ENCODE measurements around the gene GOLGA7B.

The GOLGA7B gene

DNA sequence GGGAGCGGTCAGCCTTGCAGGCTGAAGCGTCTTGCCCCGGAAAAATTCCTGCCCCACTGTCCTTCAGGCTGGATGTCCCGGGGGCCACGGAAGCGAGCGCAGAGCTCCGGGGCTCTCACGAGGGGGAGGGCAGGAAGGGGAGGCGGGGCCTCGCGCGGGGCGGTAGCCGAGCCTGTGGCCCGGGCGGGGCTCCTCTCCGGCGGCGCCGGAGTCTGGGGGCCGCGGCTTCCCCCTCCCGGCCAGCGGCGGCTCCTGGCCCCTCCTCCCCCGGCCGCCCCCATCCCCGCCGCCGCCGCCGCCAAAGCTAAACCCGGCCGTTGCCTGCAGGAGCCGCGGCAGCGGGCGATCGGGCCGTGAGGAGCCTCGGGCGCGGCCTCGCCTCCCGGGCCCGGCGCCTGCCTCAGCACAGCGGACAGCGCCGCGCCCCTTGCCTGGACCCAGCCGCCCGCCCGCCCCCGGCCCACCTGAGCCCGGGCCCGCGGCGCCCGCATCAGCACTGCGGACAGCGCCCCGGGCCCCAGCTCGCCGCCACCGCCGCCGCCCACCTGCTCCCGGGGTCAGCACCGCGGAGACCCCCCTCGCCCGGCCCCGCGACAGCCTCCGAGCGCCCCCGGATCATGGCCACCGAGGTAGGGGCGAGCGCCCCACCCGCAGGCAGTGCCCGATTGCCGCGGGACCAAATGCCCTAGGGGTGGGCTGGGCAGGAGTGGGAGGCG lies at the start of gene GOLGA7B:
Gene GOLGA7B, plus strand, starts transcription at position 157 of the 716 bp plus-strand sequence. Its CDS starts 461 bp downstream, at position 618.
- DNase-seq (ENCODE audit: low read depth in 2 of 2), result peak; percentile 21 to 62

DNA sequence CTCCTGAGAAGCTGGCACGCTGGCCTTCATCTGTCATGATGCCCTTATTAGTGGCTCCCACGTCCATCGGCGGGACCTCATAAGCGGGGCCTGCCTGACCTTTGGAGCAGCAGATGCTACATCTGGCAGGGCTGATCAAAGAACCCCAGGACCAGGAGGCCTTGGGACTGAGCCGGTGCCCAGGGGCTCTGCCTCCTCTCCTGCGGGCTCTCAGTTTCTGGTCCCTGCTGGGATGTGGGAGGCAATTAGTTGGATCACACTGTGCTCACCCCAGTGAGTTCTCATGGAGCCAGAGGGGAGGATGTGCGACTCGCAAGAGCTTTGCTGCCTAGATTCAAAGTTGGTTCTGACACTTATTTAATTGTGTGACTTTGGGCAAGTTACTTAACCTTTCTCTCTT lies 49.2 kb upstream of the GOLGA7B start:
- no peak for DNase-seq (ENCODE audit: low read depth in 2 of 2)

DNA sequence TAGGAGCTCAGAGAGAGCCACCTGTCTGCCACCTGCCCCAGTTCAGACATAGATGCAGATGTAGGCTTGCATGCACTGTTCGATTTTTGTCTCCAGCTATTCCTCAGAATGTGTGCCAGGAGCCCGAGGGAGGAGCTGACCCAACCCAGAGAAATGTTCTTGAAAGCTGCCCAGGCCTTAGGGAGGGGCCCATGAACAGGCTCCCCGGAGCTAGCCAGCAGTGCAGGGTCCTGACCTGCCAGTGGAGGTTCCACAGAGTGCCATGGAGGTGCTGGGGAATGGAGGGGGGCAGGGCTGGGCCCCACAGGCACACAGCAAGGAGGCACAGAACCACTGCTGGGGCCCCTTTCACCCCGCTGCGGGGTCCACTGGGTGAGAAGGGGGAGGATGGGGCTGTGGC lies 48.2 kb upstream of the GOLGA7B start:
- no peak for DNase-seq (ENCODE audit: low read depth in 2 of 2)

DNA sequence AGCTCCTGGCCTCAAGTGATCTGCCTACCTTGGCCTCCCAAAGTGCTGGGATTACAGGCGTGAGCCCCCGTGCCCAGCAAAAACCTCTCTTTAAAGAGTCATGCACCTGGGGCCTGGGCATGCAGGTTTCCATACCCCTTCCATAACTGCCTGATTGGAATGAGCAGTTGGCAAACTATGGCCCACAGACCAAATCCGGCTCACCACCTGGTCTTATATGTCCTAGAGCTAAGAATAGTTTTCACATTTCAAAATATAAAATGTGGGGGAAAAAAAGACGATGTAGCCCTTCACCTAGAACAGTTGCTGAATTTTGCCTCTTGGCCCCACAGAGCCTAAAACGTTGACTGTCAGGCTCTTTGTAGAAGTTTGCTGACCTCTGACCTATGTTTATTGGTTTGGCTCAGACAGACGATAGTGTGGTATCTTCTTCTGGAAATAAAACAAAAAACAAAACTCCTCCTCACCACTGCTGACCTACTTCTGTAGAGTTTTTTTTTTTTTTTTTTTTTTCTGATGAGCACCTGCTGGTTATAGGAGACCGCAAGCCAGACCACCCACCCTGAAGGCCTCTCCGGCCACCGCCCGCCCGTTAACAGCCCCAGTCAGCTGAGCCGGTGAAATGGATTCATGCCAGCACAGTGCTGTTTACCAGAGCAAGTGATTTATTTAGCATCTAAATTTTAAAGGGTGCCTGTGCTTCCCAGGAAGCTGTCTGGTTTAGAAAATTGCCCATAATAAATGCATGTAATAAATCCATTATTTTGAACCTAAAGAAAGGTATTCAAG lies 44.4 kb upstream of the GOLGA7B start:
- DNase-seq (ENCODE audit: low read depth in 2 of 2), result no peak

DNA sequence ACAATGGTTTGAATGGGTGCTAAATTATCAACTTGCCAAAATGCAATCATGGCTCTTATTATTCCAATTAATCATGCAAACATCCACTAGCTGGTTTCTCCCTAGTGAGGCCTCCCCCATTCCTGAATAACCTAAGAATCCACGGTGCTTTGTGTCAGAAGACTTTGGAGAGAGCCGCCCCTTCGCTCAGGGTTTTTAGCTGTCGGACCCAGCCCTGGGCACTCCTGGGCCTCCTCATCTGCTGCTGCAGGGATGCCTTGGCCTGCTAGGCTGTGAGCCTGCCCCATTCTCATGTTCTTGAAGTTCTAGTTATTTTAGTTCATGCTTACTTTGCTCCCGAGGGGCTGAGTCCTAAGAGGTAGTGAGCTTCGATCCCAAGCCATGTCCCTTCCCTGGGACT lies 43.7 kb upstream of the GOLGA7B start:
- no peak for DNase-seq (ENCODE audit: low read depth in 2 of 2)

DNA sequence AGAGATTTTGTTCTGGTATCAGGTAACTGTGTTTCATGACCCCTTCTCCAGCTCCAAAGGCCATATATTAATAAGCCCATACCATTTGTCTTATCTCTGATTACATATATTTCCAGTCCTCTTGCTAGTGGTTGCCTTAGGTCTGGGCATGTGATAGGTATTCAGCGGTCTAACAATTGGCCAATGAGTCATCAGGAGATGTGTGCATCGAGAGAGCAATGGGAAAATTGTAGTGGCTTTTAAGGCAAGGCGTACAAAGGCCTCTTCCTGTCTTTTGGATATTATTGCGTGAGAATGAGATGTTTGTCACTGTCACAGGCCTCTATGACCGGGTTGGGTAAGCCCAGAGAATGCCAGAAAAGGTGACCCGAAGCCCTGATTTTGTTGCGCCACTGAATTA lies 39.2 kb upstream of the GOLGA7B start:
- DNase-seq (ENCODE audit: low read depth in 2 of 2), result no peak

DNA sequence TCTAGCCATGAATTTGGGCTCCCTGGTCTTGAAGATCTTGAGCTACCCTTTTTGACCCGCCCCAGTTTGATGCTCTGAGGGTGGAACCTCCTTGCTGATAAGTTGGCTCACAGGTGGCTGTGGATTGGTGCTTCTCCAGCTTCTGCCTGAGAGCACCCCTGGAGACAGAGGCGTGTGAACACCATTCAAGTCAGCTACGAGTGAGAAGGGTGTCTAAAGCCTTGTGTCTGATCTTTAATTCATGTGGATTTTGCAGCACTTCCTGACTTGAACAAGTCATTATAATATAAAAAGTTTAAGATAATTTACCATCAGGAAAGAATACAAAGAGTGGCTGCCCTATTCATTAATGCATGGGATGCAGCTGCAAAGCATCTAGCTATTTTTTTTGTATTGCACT lies 37.7 kb upstream of the GOLGA7B start:
- no peak for DNase-seq (ENCODE audit: low read depth in 2 of 2)

DNA sequence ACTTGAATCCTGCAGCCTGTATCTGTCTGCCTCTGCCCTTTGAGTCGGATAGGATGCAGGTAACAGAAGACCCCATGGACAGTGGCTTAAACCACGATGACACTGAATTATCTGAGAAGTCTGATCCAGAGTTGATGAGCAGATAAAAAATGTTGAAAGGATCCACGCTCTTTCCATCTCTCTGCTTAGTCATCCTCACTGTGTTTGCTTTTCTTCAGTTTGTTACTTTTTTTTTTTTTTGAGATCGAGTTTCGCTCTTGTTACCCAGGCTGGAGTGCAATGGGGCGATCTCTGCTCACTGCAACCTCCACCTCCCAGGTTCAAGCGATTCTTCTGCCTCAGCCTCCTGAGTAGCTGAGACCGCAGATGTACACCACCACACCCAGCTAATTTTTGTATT lies 36.9 kb upstream of the GOLGA7B start:
- DNase-seq (ENCODE audit: low read depth in 2 of 2), result no peak

DNA sequence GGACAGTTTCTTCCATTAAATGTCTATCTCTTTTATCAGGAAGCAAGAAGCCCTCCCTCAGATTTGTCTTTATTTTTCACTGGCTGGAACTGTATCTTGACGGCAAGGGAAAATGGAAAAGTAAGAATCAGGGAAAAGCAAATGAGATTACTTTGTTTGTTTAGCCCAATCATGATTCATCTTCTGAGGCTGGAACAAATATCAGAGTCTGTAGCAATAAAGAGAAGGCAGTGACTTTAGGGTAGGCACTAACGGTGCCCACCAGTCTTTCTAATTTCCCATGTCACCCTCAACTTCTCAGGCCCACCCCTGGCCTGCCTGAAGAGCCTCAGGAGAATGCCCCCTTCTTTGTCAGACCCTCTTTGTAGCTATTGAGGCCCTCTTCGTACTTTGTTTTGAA lies 36.3 kb upstream of the GOLGA7B start:
- DNase-seq (ENCODE audit: low read depth in 2 of 2), result no peak

DNA sequence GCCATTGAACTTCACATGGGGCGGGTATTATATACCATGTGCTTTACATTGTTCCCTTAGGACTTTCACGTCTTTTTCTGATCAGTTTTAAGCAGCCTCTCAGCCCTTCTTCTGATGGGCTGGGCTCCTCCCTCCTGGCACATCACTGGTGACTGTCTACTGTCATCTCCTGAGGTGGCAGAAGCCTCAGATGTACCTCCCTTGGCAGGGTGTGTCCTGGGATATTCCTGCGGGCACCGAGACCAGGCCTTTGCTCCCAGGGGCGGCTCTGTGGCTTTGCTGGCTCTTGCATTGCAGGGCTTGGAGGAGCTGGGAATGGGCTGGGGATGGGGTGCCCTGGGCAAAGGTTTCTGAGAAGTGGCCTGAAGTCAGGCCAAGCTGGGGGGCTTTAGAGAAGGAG lies 34.6 kb upstream of the GOLGA7B start:
- DNase-seq (ENCODE audit: low read depth in 2 of 2), result no peak

DNA sequence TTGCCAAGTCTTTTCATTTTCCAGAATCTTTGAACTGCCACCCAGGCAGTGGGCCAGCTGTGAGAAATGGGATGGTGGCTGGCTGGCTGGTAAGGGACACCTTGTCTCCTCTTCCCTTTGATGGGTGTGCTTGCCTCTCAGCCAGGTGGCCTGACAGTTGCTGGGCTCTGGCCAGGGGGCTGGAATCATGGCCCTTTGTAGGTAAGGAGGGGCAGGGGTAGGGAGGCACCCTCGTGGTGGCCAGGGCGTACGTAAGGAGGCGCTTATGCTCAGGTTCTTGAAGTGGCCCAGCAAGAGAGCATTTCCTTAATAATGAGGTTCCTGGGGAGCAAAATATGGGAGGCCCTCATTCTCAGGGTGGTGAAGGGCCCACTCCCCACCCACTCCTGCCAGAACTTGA lies 33.0 kb upstream of the GOLGA7B start:
- DNase-seq (ENCODE audit: low read depth in 2 of 2), result no peak

DNA sequence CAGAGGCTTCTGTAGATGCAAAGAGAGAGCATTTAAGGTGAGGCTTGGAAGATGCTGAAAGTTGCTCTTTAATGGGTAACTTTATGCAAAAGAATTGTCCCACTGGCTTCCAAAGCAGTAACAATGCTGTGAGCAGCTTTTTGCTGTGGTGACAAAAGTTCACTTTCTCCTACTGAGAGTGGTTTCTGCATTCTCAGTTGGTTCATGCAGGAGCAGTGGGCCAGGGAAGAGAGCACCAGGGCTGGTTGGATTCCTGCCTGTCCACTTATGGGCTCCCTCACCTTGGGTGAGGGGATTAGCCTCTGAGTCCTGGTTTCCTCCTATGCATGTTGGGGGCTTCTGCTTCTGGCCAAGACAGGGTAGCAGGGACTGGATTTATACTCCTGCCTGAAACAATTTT lies 31.1 kb upstream of the GOLGA7B start:
- no peak for DNase-seq (ENCODE audit: low read depth in 2 of 2)

DNA sequence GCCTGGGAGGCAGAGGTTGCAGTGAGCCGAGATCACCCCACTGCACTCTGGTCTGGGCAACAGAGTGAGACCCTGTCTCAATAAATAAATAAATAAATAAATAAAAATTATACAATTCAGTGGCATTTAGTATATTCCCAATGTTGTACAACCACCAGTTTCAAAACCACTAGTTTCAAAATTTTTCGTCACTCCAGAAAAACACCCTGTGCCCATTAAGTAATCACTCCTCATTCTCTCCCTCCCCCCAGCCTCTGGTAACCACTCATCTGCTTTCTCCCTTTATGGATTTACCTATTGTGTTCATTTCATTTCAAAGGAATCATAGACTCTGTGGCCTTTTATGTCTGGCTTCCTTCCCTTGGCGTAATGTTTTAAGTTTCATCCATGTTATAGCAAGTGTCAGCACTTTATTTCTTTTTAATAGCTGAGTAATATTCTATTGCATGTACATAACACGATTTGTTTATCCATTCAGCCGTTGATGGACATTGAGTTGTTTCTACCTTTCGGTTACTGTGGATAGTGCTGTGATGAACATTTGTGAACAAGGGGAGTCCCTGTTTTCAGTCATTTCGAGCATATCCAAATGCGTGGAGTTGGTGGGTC lies 29.4 kb upstream of the GOLGA7B start:
- DNase-seq (ENCODE audit: low read depth in 2 of 2), result no peak

DNA sequence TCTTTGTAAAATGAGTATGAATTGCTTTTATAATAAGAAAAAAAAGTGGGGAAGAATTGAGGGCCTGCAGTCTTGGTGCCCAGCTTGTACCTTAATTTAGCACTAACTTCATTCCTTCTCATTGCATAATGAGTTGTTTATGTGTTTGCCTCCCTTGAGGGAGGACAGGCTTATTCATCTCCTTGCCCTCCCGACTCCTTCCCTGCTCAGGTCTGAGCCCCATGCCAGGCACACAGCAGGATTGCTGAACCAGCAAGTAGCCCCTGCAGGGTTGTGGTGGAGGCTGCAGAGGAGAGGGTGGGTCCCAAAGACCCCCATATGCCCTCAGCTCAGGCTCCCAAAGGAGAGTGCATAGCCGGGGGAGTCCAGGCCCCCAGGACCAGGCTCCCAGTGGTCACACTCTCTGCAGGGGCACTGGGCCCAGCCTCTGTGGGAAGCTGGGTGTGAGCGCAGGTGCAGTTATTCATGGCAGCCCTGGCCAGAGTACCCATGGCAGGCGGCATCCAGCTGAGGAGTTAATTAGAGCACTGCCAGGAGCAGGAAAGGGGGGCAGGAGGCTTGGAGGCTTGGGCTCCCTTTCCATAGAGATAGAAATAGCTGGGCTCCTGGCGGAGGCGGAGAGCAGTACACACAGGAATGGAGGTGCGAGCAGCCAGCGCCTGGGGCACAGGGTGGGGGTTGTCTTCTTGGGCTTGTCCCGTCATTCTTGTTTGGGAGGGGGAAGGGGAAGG lies 28.2 kb upstream of the GOLGA7B start:
- DNase-seq (ENCODE audit: low read depth in 2 of 2), result no peak

DNA sequence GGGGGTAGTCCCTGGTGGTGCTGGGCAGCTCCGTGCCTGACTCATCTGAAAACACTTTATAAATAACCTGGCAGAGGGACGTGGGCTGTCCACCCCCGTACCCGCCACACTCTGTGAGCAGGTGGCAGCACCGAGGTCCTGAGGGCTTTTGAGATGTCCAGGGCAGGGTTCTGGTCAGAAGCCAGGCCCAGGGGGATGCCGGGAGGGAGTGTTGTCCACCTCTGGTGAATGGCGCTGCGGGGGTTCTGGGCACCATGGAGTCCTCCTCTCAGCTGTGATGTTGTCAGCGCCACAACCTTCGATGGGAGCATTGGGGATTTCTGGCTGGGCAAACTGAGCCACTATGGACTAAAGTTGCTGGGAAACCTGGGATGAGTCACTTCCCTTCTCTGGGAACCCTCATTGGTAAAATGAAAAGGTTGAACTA lies 27.4 kb upstream of the GOLGA7B start:
- DNase-seq (ENCODE audit: low read depth in 2 of 2), result no peak

DNA sequence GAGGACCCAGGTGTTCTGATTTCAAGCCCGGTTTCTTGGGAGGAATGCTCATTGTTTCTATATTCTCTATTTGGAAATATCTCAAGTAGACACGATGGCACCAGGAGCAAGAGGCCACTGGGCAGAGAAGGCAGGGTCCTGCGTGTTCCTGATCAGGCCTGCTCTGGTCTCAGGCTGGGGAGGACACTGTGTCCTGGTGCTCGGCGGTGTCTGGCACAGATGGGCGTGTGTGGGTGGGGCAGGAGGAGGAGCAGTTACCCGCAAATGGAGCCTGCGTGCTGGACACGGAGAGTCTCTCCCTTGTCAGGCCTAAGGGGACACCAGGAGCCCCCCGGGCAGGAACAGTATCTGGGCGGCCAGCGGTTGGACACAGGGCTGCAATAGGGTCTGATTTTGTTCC lies 25.9 kb upstream of the GOLGA7B start:
- no peak for DNase-seq (ENCODE audit: low read depth in 2 of 2)

DNA sequence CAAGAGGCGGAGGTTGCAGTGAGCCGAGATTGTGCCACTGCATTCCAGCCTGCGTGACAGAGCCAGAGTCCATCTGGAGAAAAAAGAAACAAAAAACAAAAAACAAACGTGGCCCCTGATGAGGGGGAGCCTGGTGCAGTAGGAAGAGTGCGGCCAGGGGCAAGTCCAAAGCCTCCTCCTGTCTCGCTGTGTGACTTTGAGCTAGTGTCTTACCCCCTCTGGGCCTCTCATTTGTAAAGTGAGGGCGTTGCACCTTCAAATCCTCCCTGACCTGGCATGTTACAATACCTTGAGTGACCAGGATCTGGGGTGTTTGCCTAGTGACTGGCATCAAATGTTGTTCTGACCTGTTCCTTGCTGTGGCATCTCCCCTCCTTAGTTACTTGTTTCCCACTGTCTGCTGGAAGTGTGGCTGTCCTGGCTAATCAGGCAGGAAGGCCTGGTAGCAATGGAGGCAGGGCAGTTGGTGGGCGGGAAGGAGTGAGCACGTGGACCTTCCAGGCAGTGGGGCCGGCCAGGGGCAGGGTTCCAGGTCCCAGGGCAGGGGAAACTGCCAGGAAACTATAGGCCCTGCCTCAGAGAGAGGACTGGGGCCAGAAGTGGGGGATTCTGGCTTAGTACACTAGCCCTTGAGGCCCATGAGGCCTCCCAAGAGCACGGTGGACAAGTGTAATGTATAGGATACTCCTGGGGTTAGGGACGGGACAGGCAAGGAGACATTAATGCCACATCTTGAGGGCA lies 24.5 kb upstream of the GOLGA7B start:
- no peak for DNase-seq (ENCODE audit: low read depth in 2 of 2)

DNA sequence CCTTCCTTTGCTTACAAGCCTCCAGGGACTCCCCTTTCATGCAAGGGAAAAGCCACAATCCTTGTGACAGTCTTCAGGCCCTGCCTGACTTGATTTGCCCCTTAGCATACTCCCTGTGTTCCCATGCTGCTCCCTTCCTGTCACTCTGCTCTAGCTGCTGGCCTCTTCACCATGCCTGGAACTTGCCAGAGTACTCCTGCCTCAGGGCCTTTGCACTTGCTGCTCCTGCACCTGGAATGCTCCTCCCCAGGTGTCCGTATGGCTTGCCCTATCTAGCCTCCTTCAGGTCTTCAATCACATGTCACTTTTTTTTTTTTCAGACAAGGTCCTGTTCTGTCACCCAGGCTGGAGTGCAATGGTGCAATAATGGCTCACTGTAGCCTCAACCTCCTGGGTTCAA lies 22.8 kb upstream of the GOLGA7B start:
- no peak for DNase-seq (ENCODE audit: low read depth in 2 of 2)

DNA sequence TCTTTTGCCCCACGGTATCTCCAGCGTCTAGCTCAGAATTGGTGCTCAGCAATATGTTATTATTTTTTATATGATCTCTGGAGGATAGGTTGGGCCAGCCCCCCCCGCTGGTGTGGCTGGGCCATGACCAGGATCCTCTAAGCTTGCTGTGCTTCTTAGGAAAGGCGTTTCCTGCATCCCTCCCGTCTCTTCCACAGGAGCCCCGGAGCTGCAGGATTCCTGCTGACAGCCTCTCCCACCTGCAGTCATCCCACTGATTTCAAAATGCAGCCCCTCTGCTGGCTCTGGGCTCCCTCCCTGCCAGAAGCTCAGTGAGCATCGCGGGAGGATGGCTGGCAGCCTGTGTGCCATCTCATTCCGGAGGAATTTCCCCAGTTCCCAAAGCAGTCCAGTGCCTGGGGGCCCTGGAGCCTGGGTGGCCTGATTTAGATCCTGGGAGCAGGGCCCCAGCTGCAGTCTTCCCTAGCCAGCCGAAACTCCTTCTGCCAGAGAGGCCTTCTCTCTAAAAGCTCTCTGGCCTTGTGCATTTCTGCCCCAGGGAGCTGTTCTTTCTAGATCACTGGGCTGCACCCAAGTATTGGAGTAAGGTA lies 21.8 kb upstream of the GOLGA7B start:
- DNase-seq (ENCODE audit: low read depth in 2 of 2), result no peak

DNA sequence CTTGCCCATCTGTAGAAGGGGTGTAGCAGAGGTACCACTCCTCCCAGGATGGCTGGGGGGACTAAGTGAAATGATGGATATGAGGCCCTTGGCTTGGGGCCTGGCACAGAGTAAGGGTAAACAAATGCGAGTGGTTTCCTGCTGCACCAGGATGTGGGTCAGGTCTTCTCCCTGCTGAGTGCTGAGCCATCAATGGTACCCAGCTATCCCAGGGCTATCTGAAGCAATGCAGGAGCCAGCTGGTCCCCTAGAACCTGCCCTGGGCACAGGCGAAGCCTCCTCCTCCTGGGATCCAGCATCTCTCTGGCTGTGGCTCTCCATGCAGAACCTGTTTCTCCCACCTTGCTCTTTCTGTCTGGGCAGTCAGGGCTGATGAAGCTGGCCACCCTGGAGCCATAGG lies 20.9 kb upstream of the GOLGA7B start:
- no peak for DNase-seq (ENCODE audit: low read depth in 2 of 2)

DNA sequence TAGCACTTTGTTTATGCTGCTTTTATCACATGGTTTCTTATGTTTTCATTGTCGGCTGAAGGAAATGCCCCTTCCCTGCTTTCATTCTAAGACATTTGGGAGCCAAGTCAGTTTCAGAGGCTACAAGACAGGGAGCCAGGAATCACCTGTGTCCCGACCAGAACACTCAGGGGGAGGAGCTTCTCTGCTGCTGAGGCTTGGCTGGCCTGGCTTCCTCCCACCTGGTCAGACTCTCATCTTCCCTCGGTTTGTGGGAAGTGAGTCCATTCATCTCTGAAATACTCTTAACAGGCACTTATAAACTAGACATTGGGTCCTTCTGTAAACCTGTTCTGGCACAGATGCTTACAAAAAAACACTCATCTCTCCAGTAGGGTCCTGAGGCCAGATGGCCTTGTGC lies 19.6 kb upstream of the GOLGA7B start:
- no peak for DNase-seq (ENCODE audit: low read depth in 2 of 2)

Measured in stimulated activated CD8-positive, alpha-beta memory T cell treated with anti-CD3 and anti-CD28 coated beads, Interleukin-7, amount 100 ng/mL, for 4 hours (primary cell).